H1 (cell line): ENCODE results near the gene TNPO2. TPM values are rescaled to one million over a fixed set of nuclear protein-coding genes. Genes with fewer than 3 reads are reported as not detected.

Experiments used
- KDM1A ChIP-seq: fragments of 200-600, 300-600 bp; sonication (generic); IDR thresholded peaks from 2 replicates; pipeline ENCODE4 v1.7.1; 2016; ENCODE audit warnings: mild to moderate bottlenecking, low read length, borderline replicate concordance
- MAX ChIP-seq: IDR thresholded peaks from 2 replicates; pipeline ENCODE4 v1.6.1; 2012; ENCODE audit warnings: inconsistent platforms
- RNF2 ChIP-seq: fragments of 200-900, 300-1000 bp; sonication (generic); IDR thresholded peaks from 2 replicates; pipeline ENCODE4 v1.7.1; 2016; ENCODE audit warnings: borderline replicate concordance, low read depth, mild to moderate bottlenecking, antibody characterized with exemption, low read length; ENCODE audit not compliant: poor library complexity, severe bottlenecking; ENCODE audit errors: missing control alignments
- TAF1 ChIP-seq: IDR thresholded peaks from 2 replicates; pipeline ENCODE4 v1.6.1; 2011; ENCODE audit warnings: mild to moderate bottlenecking, low read depth, low read length
- polyA plus RNA-seq, 7 experiments: library from polyadenylated mRNA; depleted of rRNA in 3 of 7; stranded (reverse) in 5 of 7; unstranded in 2 of 7; fragments of >200 nt in 5 of 7; fragments of 200-250 nt in 2 of 7; gene quantifications; 1 replicate in 5 of 7; 2 replicates in 1 of 7; 4 replicates in 1 of 7; pipeline versions ENCODE4 v1.2.1 to v1.2.3, GENCODE V29; 2011 to 2013; ENCODE audit warnings: missing spikeins in 2 of 7, mixed read lengths in 2 of 7
- total RNA-seq: library from RNA; stranded (reverse); fragmentation: NEBNext Ultra II Directional; extraction: Animal tissue kit (Norgen Biotek cat#: 25700); gene quantifications from 2 replicates; pipeline ENCODE4 v1.2.1, GENCODE V29; 2021

The TNPO2 gene
- total and polyA plus RNA-seq, 2 of the 8 experiments (the other 6 are each of a cell fraction or from before 2014, with no cell fraction given) = 112 to 121 TPM

DNA sequence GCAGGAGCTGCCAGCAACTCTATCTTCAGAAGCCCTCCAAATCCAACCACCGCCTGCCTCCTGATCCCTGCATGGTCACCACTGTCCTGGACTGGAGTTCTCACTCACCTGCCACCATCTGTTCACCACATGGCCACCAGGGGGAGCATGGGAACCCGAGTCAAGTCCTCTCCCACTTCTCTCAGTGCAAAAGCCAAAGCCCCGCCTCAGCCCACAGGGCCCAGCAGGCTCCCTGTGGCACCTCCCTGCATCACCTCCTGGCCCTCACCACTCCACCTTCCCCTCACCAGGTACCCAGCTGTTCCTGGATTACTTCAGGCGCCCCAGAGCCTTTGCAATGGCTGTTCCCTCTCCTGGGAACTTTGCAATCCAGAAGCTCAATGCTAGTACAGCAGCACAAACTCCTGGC, 47.3 kb downstream of the TNPO2 start (continued):
- TF ChIP-seq RNF2 (no peak), TAF1 (0 out of 2 replicates have a peak, but pooled peaks have one; percentile 20), KDM1A (peak; percentile 11; the same call in 1 of the 2 replicates), MAX (peak; percentile 48; the same call in 1 of the 2 replicates)
- TF ChIP-seq, all 59 proteins: peak for 8
